HG03060 (cell line): ENCODE data around the gene CACNA2D4.

ENCODE experiments used
- ATAC-seq: cut with Tn5 transposase; IDR thresholded peaks from one replicate; pipeline ENCODE4 v1.9.1; 2021; ENCODE audit warnings: low read depth, moderate number of reproducible peaks; ENCODE audit not compliant: unreplicated experiment

CACNA2D4 gene

DNA sequence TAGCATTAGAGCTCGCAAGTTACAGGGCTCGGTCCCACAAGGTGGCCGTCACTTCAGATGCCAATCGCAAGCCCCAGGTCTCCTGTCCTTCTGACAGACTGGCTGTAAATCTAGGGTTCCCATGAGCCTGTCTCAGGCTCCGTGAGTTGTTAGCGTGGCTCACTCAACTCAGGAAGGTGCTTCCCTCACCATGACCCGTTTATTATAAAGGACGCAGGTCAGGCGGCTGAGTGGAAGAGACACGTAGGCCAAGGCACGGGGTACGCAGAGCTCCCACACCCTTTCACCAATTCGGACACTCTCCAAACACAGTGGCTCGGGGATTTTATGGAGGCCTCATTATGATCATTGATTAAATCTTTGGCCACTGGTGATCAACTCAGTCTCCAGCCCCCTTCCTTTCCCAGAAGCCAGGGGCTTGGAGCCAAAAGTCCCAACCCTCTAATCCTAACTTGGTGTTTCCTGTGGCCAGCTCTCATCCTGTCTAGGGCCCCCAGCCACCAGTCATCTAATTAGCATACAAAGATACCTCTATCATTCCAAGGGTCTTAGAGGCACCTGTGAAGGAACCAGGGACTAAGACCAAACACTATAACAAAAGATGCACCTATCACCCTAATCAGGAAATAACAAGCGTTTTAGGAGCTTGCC, 123.9 kb downstream of the CACNA2D4 start:
- ATAC-seq = no peak

DNA sequence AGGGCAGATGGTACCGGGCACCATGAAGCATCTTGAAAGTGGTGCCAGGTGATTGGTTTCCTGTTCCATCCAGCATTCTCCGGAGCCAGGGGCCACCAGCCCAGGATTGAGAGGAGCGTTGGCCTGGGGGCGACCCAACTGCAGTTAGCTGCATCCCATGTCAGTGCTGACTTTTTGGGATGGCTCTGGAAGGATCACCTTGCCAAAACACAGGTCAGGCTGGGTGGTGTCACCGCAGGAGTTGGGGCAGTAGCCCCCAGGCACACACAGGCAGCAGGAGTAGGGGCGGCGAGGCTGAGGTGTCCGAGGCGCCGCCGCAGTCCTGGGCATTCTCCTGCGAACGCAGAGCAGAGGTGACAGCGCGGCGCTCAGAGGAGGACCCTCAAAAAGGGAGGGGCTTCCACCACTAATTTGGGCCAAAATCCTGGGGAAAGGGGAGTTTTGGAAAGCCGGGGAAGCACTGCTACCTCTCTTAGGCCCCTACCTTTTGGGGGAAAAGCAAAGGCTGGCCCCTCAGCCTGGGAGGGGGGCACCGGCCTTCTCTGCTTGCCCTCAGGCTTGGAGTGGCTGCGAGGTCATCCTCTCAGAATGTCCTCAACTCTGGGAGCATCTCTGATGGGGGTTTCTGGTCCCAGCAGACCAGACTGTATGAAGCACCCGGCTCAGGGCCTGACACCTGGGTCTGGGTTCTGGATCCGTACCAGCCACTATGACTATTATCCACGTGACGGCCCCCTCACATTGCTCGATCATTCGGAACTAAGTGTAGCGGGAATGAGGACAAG, 124.8 kb downstream of the CACNA2D4 start:
- ATAC-seq = no peak

DNA sequence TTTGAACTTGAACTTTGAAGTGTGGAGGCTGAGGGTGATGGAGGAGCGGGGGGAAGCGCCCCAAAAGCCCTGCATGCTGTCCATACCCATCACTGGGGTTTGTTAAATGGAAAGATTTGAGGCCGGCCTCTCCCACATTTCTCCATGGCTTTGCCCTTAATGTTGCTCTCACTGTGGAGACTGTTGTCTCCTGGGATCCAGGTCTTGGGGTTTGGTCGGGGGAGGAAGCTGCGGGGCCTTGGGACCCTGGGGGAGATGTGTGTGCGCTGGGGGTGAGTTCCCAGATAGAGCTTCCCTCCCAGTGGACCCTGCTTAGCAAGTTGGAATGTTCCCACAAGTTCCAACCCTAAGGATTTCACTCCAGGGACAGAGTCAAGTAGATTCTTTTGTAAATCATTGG, 126.0 kb downstream of the CACNA2D4 start:
- ATAC-seq = no peak

DNA sequence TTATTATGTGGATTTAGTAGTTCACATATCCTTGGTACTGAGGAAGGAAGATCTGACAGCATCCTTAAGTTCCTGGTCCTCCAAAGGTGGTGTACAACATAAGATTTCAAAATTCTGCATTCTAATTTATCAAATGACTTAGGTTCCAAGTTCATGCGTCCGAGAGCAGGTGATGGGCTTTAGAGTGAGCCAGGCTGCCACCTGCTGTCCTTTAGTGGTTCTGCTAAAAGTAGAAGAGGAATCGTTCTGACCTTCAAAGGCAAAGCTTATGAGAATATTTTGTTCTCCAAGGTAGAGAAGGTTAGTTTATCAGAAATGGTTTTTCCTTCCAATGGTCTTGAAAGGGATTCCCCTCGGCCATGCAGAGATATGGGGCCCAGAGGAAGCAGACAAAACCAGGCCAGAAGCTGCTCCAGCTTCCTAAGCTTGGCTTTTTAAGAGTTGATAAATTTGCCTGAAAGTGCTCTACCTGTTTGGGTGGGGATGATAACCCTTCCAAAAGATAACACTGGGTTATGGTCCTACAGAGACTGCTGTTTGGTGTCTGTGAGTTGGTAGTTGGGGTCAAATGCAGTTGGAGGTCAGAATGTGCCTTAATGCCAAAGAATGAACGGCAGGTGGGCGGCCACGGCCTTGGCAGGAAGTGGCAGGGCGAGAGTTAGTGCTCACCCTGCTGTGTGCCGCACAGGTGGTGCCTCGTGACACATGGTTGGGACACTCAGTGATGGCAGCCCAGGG, 127.2 kb downstream of the CACNA2D4 start:
- ATAC-seq = no peak

GRCh38 chr12:1790444-1790843, 128.0 kb downstream of the CACNA2D4 start:
- no peak for ATAC-seq

DNA sequence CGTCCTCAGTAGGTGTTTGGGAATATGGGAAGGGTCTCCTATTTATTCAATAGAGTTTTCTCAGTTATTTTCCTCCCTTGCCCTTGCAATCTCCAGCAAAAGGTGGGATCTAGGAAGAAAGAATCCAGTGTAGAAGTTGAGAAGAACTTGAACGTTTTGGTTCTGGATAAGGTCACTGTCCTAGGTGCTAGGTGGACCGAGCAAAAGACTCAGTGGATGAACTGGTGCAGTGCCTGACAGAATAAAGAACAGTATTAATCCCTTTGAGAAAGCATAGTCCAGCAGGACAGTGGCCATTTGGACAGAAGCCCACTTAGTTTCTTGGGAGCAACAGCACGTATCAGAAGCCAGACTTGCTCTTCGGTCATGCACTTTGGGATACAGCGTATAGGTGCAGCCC, 130.7 kb downstream of the CACNA2D4 start:
- no peak for ATAC-seq

GRCh38 chr12:1782215-1782614, 136.2 kb downstream of the CACNA2D4 start:
- ATAC-seq = no peak

- no peak for ATAC-seq
These were observed 136.7 kb downstream of the CACNA2D4 start for GRCh38 chr12:1781772-1782171.

- ATAC-seq = no peak
These were observed 138.7 kb downstream of the CACNA2D4 start for GRCh38 chr12:1779783-1780182.

- no peak for ATAC-seq
These were observed 139.5 kb downstream of the CACNA2D4 start for GRCh38 chr12:1778911-1779310.

DNA sequence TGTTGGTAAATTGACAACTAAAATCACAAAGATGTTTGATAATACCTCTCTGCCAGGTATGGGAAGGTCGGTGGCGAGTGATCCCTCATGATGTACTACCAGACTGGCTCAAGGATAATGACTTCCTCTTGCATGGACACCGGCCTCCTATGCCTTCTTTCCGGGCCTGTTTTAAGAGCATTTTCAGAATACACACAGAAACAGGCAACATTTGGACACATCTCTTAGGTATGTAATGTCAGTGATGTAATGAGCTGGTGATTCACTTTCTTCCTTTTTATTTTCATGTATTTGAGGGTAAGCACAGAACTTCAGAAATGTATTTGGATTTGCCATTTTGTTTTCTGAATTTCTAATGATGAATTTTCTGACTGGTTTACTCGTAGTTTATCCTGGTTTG, 140.7 kb downstream of the CACNA2D4 start:
- no peak for ATAC-seq

DNA sequence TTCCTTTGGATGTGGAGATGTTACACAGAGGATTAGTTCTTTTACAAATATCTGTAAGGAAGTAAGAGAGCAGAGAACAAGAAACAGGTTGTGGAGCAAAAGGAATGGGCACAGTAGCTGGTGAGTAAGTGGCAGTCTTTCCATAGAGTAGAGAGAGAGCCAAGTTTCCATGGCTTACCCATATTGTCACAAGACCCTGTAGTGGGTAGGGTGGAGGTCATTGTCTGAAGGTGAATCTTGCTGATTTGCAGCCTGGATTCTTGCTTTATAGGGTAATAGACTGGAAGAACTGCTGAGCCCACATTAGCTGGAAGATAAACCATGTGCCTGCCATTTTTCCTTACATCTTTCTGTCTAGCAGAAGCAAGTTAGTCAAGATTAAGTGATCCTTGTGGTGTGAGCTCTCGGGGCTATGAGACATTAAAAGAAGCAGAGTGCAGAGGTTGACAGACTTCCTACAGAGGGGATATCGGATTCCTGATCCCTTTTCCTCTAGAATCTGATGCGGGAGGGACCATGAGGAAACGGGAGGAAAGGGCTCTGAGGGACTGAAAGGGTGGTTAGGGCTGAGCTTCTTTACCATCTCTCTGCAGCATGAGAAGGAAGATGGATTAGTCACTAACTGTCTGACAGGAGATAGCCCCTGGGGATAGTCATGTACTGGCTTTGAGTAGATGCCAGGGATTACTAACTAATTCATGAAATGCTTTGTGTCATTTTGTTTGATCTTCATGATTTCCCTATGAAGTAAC, 142.1 kb downstream of the CACNA2D4 start:
- no peak for ATAC-seq

DNA sequence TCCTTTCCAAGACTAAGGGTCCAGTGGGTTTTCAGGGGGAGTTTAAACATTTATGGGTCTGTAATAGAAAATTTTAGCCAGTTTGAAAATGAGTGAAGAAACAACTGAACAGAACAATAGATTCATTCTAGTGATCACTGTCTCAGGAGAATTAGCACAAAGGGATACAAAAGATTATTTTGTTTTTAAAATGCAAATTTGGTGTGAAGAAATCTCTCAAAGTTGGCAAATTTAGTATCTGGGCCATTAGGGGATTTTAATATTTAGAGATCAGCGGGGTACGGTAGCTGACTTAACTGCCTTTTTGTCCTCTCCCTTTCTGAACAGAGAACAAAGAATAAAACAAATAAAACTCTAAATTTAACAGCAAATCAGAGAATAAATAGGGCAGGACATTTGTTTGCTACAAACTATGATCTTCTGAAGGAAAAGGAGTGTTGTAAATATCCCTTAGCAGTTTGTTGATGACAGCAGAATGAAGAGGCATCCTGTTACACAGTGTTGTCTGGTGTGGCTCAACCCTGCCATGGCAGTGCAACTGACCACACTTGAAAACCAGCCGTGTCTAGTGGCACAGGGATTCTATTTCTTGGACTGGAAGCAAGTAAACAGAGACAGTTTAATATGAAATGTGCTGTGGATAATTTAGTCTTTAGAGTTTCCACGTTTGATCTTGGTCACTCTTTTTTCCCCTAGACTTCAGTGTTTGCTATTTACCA, 144.4 kb downstream of the CACNA2D4 start:
- ATAC-seq = no peak

DNA sequence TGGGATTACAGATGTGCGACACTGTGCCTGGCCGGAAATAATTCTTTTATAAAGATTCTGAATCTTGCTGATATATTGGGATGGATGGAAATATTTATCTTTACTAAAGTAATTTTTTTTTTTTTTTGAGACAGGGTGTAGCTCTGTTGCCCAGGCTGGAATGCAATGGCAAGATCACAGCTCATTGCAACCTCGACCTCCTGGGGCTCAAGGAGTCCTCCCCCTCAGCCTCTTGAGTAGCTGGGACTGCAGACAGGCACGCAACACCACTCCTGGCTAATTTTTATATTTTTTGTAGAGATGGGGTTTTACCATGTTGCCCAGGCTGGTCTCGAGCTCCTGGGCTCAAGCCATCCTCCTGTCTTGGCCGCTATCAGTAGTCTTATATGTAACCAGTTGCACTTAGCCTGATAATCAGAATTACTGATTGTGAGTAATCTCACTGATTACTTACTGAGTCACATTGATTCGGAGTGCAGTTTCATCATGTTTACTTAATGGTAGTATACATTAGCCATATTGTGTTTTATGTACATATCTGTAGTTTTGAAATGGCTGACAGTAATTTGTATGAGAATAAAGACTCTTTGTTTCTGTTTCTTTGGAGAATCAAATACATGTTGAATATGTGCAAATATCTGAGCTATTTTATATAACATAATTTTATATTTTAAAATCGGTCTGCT, 148.5 kb downstream of the CACNA2D4 start:
- ATAC-seq = no peak

- no peak for ATAC-seq
These were observed 149.8 kb downstream of the CACNA2D4 start for GRCh38 chr12:1768615-1769014.

DNA sequence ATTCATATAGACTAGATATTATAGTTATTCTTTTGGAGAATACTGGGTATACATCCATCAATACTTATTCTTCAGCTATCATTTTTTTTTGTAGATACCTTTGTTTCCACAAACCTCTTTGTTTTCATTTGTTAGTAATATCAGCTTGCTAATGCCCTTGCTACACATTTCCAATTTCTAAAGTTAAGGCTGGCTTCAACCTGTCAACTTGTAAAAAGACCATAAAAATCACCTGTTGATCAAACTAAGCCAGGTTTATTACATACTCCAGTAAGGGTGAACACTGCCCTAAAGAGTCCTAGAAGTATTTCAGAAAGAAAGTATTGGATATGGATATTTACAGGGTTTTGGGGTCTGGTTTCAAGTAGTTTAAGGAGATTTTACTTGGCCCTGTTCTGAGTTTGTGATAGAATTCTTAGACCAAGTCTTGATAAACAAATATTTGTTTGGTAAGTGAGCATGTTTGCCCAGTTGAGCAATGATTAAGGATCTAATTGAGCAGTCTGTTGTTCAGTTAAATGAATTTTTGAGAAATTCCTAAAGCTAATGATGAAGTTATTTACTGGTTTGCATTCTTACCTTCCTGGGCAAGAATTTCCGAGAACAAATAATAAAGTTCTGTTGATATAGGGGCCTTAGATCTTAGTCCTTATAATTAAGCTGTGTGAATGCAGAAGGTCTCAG, 150.9 kb downstream of the CACNA2D4 start:
- ATAC-seq = no peak

GRCh38 chr12:1766110-1766509, 152.3 kb downstream of the CACNA2D4 start:
- ATAC-seq = no peak

GRCh38 chr12:1763153-1763552, 155.3 kb downstream of the CACNA2D4 start:
- no peak for ATAC-seq

GRCh38 chr12:1761857-1762256, 156.6 kb downstream of the CACNA2D4 start:
- no peak for ATAC-seq
